ACHN (cell line): ENCODE data around the gene NKIRAS2.
A peak's percentile ranks its signal among the peaks of the same experiment; 100 is the strongest.

Source experiments
- DNase-seq: peaks from one replicate; pipeline ENCODE4 v3.0.0-alpha.2; 2015
- in situ Hi-C: cut with HindIII; loops from 2 replicates; pipeline ENCODE4 v1.10.0; 2017; ENCODE audit warnings: low sequenced_read_pairs, low pct_ligation_motif_present, low pct_unique_long_range_greater_than_20kb

The NKIRAS2 gene

GRCh38 chr17:42047343-42047742 is 27.5 kb downstream of the NKIRAS2 start:
- in situ Hi-C loops, result no loop called here
- DNase-seq, result no peak

- in situ Hi-C loops, result no loop called here
- DNase-seq, result no peak
Observed at GRCh38 chr17:42049834-42050392, 30.0 kb downstream of the NKIRAS2 start.

- in situ Hi-C loops, result no loop called here
- peak; percentile 50 for DNase-seq
Observed at GRCh38 chr17:42050393-42051012, 30.6 kb downstream of the NKIRAS2 start, which contains the start of gene C17orf113. Gene C17orf113 (minus strand): TSS chr17:42050601. CDS start chr17:42043376, 7,225 bp downstream.

- in situ Hi-C loops, result no loop called here
- DNase-seq, result no peak
Observed at GRCh38 chr17:42051013-42051400, 31.1 kb downstream of the NKIRAS2 start.

- in situ Hi-C loops, result no loop called here
- DNase-seq, result no peak
Observed at GRCh38 chr17:42051645-42052044, 31.8 kb downstream of the NKIRAS2 start.

- in situ Hi-C loops, result no loop called here
Observed at GRCh38 chr17:42052346-42052877, 32.5 kb downstream of the NKIRAS2 start.

GRCh38 chr17:42053731-42054500 is 34.0 kb downstream of the NKIRAS2 start:
- no peak for DNase-seq
- in situ Hi-C loops, result no loop called here

More at GRCh38 chr17:42052346-42052877, 32.5 kb downstream of the NKIRAS2 start:
- no peak for DNase-seq

GRCh38 chr17:42055027-42055426 is 35.1 kb downstream of the NKIRAS2 start:
- in situ Hi-C loops, result no loop called here
- DNase-seq, result no peak

GRCh38 chr17:42055496-42055895 is 35.6 kb downstream of the NKIRAS2 start:
- in situ Hi-C loops, result no loop called here
- no peak for DNase-seq

- DNase-seq, result no peak
- in situ Hi-C loops, result no loop called here
Observed at GRCh38 chr17:42056635-42057034, 36.7 kb downstream of the NKIRAS2 start.

GRCh38 chr17:42058063-42058462 is 38.2 kb downstream of the NKIRAS2 start:
- in situ Hi-C loops, result no loop called here
- DNase-seq, result no peak

- DNase-seq, result no peak
- in situ Hi-C loops, result no loop called here
Observed at GRCh38 chr17:42059815-42060214, 39.9 kb downstream of the NKIRAS2 start.

- DNase-seq, result no peak
- in situ Hi-C loops, result no loop called here
Observed at GRCh38 chr17:42060231-42060630, 40.3 kb downstream of the NKIRAS2 start.

- no peak for DNase-seq
Observed at GRCh38 chr17:42061646-42062487, 42.0 kb downstream of the NKIRAS2 start.

GRCh38 chr17:42062681-42063080 is 42.8 kb downstream of the NKIRAS2 start:
- in situ Hi-C loops, result no loop called here
- DNase-seq, result no peak

More at GRCh38 chr17:42061646-42062487, 42.0 kb downstream of the NKIRAS2 start:
- in situ Hi-C loops, result no loop called here

GRCh38 chr17:42065201-42065600 is 45.3 kb downstream of the NKIRAS2 start:
- in situ Hi-C loops, result no loop called here
- DNase-seq, result no peak

GRCh38 chr17:42067371-42068091 is 47.6 kb downstream of the NKIRAS2 start:
- in situ Hi-C loops, result no loop called here
- DNase-seq, result peak; percentile 56

GRCh38 chr17:42068979-42069378 is 49.1 kb downstream of the NKIRAS2 start:
- in situ Hi-C loops, result no loop called here

More at GRCh38 chr17:42068979-42069378, 49.1 kb downstream of the NKIRAS2 start:
- DNase-seq, result no peak
